GM10248 (cell line): ENCODE data around the gene BCL6B.

Experiments used
- CTCF ChIA-PET: fragments of 300-600 bp; sonication (Branson Sonifier 250); formaldehyde crosslinking; extraction: SDS; loops from one replicate; lab custom pipeline; 2021; ENCODE audit warnings: antibody characterized with exemption; lab: Yijun Ruan, JAX
- POLR2A ChIA-PET: fragments of 350-650 bp; sonication (Branson Sonifier 250); formaldehyde crosslinking; extraction: SDS; loops from one replicate; lab custom pipeline; 2020; ENCODE audit warnings: antibody characterized with exemption; lab: Yijun Ruan, JAX
- DNase-seq: peaks from one replicate; pipeline ENCODE4 v3.0.0; 2012; ENCODE audit errors: extremely low spot score
- CTCF ChIP-seq: IDR thresholded peaks from 2 replicates; pipeline ENCODE4 v1.5.1; 2012; ENCODE audit warnings: mild to moderate bottlenecking, low read depth; ENCODE audit errors: extremely low read depth, missing control alignments, control extremely low read depth

The BCL6B gene

DNA sequence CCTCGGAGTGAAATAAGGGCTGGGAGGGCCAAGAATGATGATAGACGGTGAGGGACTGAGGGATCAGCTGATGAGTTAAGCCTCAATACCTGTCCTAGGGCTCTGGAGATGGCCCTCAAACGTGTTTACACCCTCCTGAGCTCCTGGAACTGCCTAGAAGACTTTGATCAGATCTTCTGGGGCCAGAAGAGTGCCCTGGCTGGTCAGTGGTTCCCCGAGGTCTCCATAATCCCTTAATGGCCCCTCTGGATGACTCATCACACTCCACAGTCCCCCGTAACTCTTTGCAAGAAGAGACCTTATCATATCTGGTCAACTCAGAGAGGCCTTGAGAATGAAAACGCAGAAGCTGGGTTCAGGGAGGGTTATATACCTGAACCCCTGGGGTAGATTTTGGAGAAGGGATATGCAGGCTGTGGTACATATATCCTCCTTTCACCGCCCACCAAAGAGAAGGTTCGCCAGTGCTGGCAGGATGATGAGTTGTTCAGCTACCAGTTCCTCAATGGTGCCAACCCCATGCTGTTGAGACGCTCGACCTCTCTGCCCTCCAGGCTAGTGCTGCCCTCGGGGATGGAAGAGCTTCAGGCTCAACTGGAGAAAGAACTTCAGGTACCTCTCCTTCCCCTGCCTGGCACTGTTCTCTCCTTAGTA lies 23.9 kb upstream of the BCL6B start:
- ChIA-PET POLR2A (no interaction called here), CTCF (interaction anchor here (0.9 to 10.6 kb wide), 5 partner anchors 16 to 155 kb away, joined by 3 to 193 read pairs (median 7); no protein-coding TSS in a partner anchor)
- TF ChIP-seq CTCF = no peak
- DNase-seq = no peak

GRCh38 chr17:7001318-7001961 lies 21.4 kb upstream of the BCL6B start:
- CTCF ChIA-PET = interaction anchor here (1.2 to 10.6 kb wide), 6 partner anchors 16 to 158 kb away, joined by 3 to 193 read pairs (median 32); partner anchors contain the start of gene BCL6B
- no peak for DNase-seq
- POLR2A ChIA-PET = no interaction called here
- peak; percentile 55 for TF ChIP-seq CTCF

- no peak for TF ChIP-seq CTCF
- POLR2A ChIA-PET = interaction anchor here (0.7 kb wide), 1 partner anchor 12 kb away, joined by 3 read pairs; no protein-coding TSS in a partner anchor
- no peak for DNase-seq
- CTCF ChIA-PET = interaction anchor here (0.9 to 10.6 kb wide), 9 partner anchors 10 to 340 kb away, joined by 3 to 193 read pairs (median 15); partner anchors contain the start of genes BCL6B and RNASEK
Observed at GRCh38 chr17:7002288-7003047, 20.4 kb upstream of the BCL6B start.

- POLR2A ChIA-PET = no interaction called here
- CTCF ChIA-PET = interaction anchor here (0.9 to 10.6 kb wide), 31 partner anchors 8 to 362 kb away, joined by 3 to 193 read pairs (median 7); partner anchors contain the start of genes ALOX12, BCL6B, RNASEK and SLC16A13
- no peak for DNase-seq
- TF ChIP-seq CTCF = no peak
Observed at GRCh38 chr17:7003745-7004144, 19.1 kb upstream of the BCL6B start.

- TF ChIP-seq CTCF = peak; percentile 59
- CTCF ChIA-PET = interaction anchor here (0.7 to 10.6 kb wide), 41 partner anchors 10 to 534 kb away, joined by 3 to 193 read pairs (median 5); partner anchors contain the start of genes ALOX12, BCL6B, SLC16A13 and TEKT1
- POLR2A ChIA-PET = no interaction called here
- DNase-seq = peak; percentile 69
Observed at GRCh38 chr17:7004398-7005253, 18.2 kb upstream of the BCL6B start.
